Hematopoietic multipotent progenitor cell treated with erythropoietin and hydrocortisone succinate and interleukin-3 and kit ligand, for 17 days (in vitro differentiated cells): ENCODE measurements around the gene ACAD8.
"Not testable (repeated sequence)": the region's sequence is repeated elsewhere in the genome, so short reads cannot be mapped to it uniquely, and the experiment has no call there.

Experiments
- DNase-seq: peaks from one replicate; pipeline ENCODE4 v3.0.0-alpha.2; 2015; ENCODE audit warnings: low spot score

ACAD8 gene

GRCh38 chr11:134240592-134240991 is 12.8 kb upstream of the ACAD8 start:
- no peak for DNase-seq

DNA sequence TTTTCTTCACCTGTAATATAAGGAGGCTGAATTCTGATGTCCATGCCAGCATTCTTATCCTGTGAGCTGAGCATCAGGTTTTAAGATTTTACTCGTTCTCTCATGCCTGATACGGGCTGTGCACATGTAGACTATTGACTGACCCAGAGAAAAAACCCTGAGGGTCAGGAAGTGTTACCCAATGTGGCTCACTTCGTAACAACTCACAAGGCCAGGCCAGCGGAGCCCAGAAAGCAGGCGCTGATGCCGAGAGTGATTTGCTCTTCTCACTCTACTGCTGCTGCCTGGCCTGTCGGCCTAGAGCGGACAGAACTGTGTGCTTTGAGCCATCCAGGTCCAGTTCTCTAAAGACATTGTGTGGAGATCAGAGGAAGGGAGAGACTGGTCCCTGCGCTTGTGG is 11.0 kb upstream of the ACAD8 start:
- no peak for DNase-seq

GRCh38 chr11:134243913-134244312 is 9.5 kb upstream of the ACAD8 start:
- no peak for DNase-seq

DNA sequence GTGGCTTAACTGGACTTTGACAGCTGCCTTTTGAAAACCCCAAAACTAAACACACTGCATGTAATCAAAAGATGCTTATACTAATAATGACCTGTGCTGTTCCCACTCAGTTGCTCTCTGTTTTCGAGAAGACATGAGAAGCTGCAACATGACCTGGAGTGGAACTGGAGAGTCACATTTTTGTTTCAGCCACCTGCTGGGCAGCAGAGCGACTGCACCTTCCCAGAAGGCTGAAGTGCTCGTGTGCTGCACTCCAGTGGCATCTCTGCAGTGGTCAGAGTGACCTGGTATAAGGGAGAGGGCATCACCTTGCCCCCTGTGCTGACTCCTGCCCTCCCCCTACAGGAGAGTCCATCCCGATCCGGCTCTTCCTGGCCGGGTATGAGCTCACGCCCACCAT is 8.8 kb upstream of the ACAD8 start:
- no peak for DNase-seq

DNA sequence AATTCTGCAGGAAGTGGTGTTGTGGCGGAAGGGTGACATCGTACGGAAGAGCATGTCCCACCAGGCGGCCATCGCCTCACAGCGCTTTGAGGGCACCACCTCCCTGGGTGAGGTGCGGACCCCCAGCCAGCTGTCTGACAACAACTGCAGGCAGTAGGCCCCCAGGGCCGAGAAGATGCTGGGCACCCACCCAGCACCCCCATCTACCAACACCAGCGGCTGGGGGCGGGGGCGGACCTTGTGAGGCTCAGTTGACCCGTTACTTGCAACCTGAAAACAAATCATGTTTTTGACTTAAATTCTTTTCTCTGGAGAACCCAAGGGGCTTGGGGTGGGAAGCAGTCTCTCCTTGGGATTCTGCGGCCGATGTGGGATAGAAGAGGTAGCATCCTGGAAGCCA is 7.9 kb upstream of the ACAD8 start:
- no peak for DNase-seq

GRCh38 chr11:134246100-134246499 is 7.3 kb upstream of the ACAD8 start:
- no peak for DNase-seq

DNA sequence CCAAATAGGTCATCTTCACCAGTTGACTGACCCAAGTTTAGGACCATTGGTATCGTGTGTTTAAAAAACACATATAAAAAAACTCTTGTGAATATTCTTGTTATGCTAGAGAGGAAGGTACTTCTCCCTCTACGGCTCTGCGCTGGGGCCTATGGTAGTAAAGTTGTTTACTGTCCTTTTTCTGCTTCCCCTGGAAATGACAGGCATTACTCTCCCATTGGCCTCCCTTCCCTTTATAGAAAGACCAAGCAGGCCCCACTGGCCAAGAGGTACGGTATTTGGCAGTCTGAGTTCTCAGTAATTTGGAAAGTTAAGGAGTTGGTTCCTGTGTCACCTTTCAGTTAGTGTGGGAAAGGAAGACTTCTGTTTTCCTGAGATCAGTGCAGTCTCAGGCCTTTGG is 6.7 kb upstream of the ACAD8 start:
- DNase-seq = no peak

DNA sequence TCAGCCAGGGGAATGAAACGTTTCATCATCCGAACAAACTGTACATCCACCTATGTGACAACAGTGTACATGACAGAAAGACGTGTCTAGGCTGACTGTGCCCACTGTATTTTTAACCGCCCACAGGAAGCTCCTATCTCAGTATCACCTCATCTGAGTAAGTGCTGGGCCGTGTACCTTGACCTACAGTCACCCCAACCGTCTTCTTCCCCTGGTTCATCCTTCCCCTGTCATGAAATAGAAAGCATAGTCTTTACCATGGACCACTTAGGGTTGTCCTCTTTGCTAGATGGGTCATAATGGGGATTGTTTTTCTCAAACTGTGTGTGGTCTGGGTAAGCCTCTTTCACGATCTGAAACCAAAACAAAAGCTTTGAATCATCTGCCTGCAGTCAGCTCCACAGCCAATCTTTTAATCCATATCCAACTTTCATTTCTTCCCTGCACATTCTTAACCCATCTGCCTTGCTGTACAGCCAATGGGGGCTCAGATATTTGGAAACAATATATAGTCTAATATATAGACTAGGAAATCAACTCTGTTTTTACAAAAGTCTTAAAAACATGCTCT is 4.4 kb upstream of the ACAD8 start:
- no peak for DNase-seq

GRCh38 chr11:134250246-134250645 is 3.1 kb upstream of the ACAD8 start:
- no peak for DNase-seq

DNA sequence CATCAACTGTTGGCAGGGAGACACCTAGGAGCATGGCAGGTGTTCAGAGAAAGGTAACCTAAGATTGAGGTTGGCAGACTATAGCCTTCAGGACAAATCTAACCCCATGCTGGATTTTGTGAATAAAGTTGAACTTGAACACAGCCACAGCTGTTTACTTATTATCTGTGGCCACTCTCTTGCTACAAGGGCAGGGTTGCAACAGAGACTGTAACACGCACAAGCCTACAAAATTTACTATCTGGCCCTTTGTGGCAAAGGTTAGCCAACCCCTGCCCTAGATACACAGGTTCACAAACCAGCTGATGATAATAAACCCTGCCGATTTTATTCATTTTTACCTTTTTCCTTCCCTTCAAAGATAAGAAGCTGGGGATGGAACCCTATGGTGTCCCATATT is 2.7 kb upstream of the ACAD8 start:
- no peak for DNase-seq

DNA sequence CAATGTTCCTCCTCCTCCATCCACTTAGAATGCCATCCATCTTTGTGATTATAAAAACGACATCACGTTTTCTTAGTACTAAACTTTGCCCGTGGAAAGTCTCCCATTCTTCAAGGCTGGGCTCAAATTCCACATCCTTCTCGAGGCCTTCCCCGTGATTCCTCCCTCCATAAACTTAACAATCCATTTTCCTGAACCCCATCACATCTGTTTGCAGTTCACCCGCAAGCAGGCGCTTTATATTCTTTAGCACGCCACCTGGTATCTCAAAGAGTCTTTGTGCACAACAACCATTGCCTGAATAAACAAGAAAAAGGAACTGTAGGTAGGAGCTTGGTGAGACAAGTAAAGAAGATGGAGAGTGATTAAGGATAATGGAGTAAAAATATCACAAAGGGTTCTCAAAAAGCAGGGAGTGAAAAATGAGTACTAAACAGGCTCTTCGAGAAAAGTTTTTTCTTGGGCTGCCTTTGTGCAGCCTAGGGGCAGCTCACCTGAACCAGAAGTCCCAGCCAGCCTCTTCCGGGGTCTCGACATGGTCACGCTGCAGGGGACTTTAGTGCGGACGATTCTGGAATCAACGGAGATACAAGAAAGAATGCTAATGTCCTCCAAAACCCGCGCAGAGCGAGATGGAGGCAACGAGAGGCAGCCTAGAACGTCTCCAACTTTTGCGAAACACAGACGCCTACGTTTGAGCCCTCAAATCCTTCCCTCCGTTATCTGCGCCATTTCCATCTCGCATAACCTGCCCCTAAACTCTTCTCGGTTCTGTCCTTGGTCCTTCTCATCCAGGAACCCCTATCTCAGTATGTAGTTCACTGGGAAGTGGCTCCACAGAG is 801 bp upstream of the ACAD8 start:
- DNase-seq = no peak

GRCh38 chr11:134254433-134255183 is 1.2 kb downstream of the ACAD8 start:
- DNase-seq = no peak

DNA sequence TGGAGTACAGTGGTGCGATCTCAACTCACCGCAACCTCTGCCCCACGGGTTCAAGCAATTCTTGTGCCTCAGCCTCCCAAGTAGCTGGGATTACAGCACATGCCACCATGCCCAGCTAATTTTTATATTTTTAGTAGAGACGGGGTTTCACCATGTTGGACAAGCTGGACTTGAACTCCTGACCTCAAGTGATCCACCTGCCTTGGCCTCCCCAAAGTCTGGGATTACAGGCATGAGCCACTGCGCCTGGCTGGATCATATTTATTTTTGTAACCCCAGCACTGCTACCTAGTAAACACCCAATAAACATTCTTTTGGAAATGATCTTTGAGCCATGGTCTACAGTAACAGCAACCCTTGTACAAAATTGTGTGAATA is 1.8 kb downstream of the ACAD8 start:
- not testable (repeated sequence) for DNase-seq

GRCh38 chr11:134257101-134257500 is 3.7 kb downstream of the ACAD8 start:
- DNase-seq = no peak

DNA sequence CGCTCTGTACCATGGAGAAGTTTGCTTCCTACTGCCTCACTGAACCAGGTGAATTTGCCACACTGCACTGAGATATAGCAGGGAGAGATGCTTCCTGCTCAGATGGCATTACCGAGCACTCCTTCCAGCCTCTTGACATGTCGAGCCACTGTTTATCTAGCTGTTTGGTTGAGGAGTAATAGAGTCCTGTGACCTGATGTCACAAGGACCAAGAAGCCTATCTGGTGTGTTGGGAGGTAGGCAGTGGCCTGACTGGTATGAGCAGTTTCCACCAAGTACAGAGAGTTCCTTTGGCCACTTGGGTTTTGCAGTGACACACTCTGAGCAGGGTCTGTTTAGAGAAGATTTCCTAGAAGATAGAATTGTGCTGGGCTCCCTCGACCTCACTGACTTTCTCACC is 5.2 kb downstream of the ACAD8 start:
- no peak for DNase-seq

- no peak for DNase-seq
Observed at GRCh38 chr11:134260503-134260902, 7.1 kb downstream of the ACAD8 start.

- DNase-seq = no peak
Observed at GRCh38 chr11:134260983-134261382, 7.6 kb downstream of the ACAD8 start.

DNA sequence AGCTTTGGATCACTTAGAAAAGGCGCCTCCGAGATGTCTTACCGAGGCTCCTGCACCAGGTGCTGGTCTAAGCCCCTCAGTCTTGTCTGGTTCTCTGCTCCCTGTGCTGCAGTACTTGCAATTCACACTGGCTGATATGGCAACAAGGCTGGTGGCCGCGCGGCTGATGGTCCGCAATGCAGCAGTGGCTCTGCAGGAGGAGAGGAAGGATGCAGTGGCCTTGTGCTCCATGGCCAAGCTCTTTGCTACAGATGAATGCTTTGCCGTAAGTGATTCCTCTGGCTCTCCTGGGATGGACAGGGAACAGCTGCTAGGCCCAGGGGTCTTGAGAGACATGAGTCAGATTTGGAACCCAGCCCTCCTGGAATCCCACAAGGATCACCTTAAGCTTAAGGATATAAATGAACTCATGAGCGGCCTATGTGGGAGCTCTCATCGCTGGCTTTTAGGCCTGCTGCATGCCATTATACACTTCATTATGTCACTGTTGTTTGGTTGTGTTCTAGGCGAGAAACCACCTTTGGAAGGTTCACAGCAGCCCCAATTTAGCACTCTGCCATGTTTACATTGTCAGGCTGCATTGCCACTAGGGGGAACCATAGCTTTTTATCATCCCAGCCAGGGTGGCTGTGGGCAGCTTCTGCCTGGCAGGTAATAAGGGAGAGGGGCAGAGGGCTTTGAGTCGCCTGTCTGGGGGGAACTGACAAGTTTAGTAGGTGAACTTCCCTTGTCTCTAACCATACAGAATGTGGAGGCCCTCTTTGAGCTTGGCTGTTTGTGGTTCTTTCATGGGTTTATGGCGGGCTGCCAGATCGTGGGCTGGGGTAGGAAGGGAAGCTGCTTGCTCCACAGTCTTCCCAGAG is 8.5 kb downstream of the ACAD8 start:
- DNase-seq = no peak

DNA sequence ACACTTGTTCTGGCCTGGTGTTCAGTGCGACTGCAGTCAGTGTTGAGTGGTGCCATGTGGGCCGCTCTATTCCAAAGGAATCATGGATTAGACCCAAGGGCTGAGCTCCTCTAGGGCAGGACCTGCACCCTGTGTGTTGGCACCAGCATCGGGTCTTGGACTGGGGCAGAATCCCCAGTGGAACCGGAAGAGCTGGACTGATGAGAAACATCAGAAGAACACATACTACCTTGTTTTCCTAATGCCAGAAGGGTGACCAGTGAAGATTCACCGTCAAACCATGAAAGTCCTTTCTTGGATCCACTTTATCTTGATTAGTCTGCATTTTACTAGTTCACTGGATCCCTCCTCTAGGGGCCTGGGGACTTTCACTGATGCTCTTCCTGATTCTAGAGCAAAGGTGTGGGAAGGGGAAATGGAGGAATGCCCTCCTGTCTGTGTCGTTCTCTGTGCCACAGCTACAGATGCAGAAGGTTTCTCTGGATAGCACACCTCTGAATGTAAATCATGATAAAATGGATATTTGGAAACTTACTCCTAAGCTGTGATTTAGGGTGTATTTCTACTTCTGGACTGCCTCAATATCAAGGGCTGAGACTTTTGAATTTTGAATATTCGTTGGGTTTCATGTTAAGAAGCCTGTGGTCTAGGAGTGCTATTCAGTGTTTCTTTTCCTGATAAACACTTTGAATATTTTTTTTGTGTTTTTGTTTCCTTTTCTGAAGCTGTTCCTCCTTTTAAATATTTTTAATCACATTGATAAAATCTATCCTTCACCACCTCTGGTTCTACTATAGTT is 11.8 kb downstream of the ACAD8 start:
- DNase-seq = no peak

DNA sequence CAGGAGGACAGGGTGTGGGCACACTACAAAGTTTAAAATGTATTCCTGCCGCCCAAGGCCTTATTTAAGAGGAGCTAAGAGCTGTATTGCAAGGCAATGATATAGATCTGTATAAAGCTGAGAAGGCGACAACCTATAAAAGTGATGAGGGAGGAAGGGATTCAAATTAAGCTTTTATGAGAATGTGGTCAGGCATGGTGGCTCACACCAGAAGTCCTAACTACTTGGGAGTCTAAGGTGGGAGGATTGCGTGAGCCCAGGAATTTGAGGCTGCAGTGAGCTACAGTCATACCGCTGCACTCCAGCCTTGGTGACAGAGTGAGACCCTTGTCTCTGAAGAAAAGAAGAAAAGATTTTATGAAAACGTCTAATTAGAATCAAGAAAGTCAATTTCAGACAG is 13.1 kb downstream of the ACAD8 start:
- DNase-seq = no peak

DNA sequence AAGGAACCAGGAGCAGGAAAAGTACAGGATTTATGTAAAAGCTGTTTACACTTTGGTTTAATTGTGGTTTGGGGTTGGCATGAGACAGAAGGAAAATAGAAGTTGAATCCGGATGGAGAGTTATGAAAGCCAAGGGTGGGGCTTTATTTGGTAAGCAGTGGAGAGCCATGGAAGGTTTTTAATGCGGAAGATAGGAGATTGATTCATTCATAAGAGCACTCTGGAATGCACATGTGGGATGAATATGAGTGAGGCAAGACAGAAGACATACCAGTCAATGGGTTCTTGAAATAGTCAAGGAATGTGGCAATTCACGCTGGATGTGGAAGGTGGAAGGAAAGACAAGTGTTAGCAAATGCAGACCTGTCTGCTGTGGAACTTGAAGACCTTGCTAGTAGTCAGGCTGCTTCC is 13.5 kb downstream of the ACAD8 start:
- no peak for DNase-seq
